CD8-positive, alpha-beta memory T cell (primary cell): ENCODE data around the gene SLC25A15. TPM values are rescaled to one million over a fixed set of nuclear protein-coding genes. Genes with fewer than 3 reads are reported as not detected.

Experiments
- CTCF ChIA-PET: fragments of 350-600 bp; sonication (Branson Sonifier 250); formaldehyde crosslinking; loops from one replicate; lab custom pipeline; 2021; ENCODE audit warnings: antibody characterized with exemption; lab: Charles Lee
- POLR2A ChIA-PET: fragments of 350-600 bp; sonication (Branson Sonifier 250); formaldehyde crosslinking; loops from one replicate; lab custom pipeline; 2021; ENCODE audit warnings: antibody characterized with exemption; lab: Charles Lee
- DNase-seq, 5 donors: peaks; one replicate each; pipeline versions ENCODE4 v3.0.0 to v3.0.0-alpha.2; 2020 to 2022; ENCODE audit warnings: mixed read lengths in 1 of 5
- H3K27ac ChIP-seq: one replicate; pipeline ENCODE4 v1.7.0; 2013; ENCODE audit warnings: low read depth, mild to moderate bottlenecking, low read length, moderate library complexity
- H3K27me3 ChIP-seq: 2 replicates; pipeline ENCODE4 v1.7.0; 2013; ENCODE audit warnings: low read length, mild to moderate bottlenecking; ENCODE audit not compliant: insufficient read depth, poor library complexity, severe bottlenecking
- H3K36me3 ChIP-seq: 2 replicates; pipeline ENCODE4 v1.7.0; 2013; ENCODE audit warnings: mild to moderate bottlenecking, low read length, moderate library complexity; ENCODE audit not compliant: insufficient read depth
- H3K4me1 ChIP-seq: 2 replicates; pipeline ENCODE4 v1.7.0; 2013; ENCODE audit warnings: mild to moderate bottlenecking, low read length, moderate library complexity; ENCODE audit not compliant: insufficient read depth
- H3K4me3 ChIP-seq: 2 replicates; pipeline ENCODE4 v1.7.0; 2013; ENCODE audit warnings: mild to moderate bottlenecking, low read length
- H3K9me3 ChIP-seq: 2 replicates; pipeline ENCODE4 v1.7.0; 2013; ENCODE audit warnings: mild to moderate bottlenecking, low read length
- H3K27ac Mint-ChIP-seq, 8 donors: one replicate each; pipeline ENCODE4 v1.8.0; 2020 to 2021; ENCODE audit warnings: mixed read lengths in 8 of 8, mild to moderate bottlenecking in 6 of 8, inconsistent platforms in 3 of 8, moderate library complexity in 3 of 8
- H3K27me3 Mint-ChIP-seq, 2 donors: one replicate each; pipeline ENCODE4 v1.8.0; 2020 to 2021; ENCODE audit warnings: mixed read lengths in 2 of 2, mild to moderate bottlenecking in 1 of 2, moderate library complexity in 1 of 2
- H3K36me3 Mint-ChIP-seq, 3 donors: one replicate each; pipeline ENCODE4 v1.8.0; 2020 to 2021; ENCODE audit warnings: mixed read lengths in 3 of 3, inconsistent platforms in 1 of 3, mild to moderate bottlenecking in 1 of 3
- H3K4me1 Mint-ChIP-seq, 3 donors: one replicate each; pipeline ENCODE4 v1.8.0; 2020 to 2021; ENCODE audit warnings: mixed read lengths in 3 of 3, inconsistent platforms in 1 of 3, mild to moderate bottlenecking in 1 of 3
- H3K4me3 Mint-ChIP-seq, 7 donors: one replicate each; pipeline ENCODE4 v1.8.0; 2020 to 2021; ENCODE audit warnings: mixed read lengths in 7 of 7, mild to moderate bottlenecking in 6 of 7, moderate library complexity in 4 of 7, inconsistent platforms in 2 of 7
- H3K9me3 Mint-ChIP-seq, 5 donors: one replicate each; pipeline ENCODE4 v1.8.0; 2020 to 2022; ENCODE audit warnings: mixed read lengths in 5 of 5, mild to moderate bottlenecking in 3 of 5, moderate library complexity in 2 of 5, inconsistent platforms in 1 of 5
- polyA plus RNA-seq: library from polyadenylated mRNA; unstranded; fragments of 300-500 nt; fragmentation: Illumina TruSeq; gene quantifications from one replicate; pipeline ENCODE4 v1.2.3, GENCODE V29; 2021
- total RNA-seq, 2 experiments: library from RNA; stranded (reverse); gene quantifications; one replicate each; pipeline ENCODE4 v1.2.3, GENCODE V29; 2021

Gene SLC25A15
- total and polyA plus RNA-seq, 3 experiments from 2014 or later: 7.3 to 24.3 (median 23.9) TPM

DNA sequence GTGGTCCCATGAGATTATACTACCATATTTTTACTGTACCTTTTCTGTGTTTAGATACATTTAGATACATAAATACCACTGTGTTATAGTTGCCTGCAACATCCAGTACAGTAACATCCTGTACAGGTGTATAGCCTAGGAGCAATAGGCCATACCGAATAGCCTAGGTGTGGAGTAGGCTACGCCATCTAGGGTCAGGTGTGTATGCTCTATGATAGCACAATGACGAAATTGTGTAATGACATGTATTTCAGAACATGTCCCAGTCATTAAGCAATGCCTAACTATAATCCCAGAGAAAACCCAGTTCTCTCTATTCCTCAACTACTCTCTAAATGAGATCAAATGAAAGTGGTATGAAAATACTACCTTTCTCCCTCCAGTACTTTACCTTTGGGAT is 3.9 kb downstream of the SLC25A15 start:
- peak overlapping the region in 1 of 7 donors; percentile 4 for H3K4me3 Mint-ChIP-seq
- H3K4me1 Mint-ChIP-seq: peaks cover 26 to 45% (median 41%) of the 10 kb centered on the region in 3 donors
- Histone ChIP-seq H3K27me3 (no peaks in the 10 kb centered on the region), H3K4me3 (no peak overlapping the region), H3K27ac (no peak overlapping the region), H3K4me1 (peaks cover 7% of the 10 kb centered on the region), H3K9me3 (no peaks in the 10 kb centered on the region), H3K36me3 (no peaks in the 10 kb centered on the region)
- H3K27ac Mint-ChIP-seq: peak overlapping the region in 1 of 8 donors; percentile 48
- ChIA-PET POLR2A (no interaction called here), CTCF (no interaction called here)
- H3K9me3 Mint-ChIP-seq: no peaks in the 10 kb centered on the region
- H3K27me3 Mint-ChIP-seq: no peaks in the 10 kb centered on the region
- no peak for DNase-seq
- peaks cover 0 to 45% (median 3%) of the 10 kb centered on the region in 3 donors for H3K36me3 Mint-ChIP-seq

DNA sequence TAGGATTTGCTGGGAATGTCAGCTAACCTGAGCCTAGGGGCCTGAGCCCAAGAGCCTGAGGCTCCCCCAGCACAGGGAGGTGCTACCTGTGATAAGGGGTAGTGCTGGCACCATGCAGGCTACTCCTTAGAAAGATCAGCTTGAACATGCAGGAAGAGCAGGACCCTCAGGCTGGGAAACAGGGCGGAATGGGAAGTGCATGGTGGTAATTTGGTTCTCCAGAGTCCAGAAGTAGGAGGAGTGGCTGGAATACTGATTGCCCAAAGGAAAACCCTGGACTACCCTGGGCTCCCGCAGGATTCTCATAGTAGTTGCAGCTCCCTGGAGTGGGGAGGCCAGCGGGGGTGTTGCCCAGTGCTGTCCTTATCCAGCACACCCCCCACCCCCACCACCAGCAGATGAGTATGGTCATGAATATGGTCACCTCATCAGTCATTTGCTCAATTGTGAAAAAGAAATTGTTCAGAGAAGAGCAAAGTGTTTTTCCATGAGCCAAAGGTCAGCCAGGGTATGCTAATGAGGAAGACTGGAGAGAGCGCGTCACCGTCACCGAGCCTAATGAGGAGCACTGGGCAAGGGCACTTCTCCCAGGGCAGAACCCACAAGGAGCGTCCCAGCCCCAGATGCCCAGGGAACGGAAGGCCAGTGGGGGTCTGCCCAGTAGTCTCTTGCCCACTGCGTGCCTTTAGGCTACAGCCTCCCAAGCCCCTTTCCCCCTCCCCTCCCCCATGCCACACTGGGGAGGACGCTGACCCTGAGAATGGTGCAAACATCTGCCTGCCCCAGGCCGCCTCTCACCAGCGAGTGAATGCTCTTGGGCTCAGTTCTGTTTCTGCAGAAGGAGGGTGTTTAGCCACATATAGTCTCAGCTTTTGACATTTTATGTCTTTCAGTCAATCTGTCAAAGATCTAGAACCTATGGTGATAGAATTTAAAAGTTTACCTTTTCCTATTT is 5.3 kb downstream of the SLC25A15 start:
- no peaks in the 10 kb centered on the region for H3K9me3 ChIP-seq
- peaks cover 0 to 58% (median 6%) of the 10 kb centered on the region in 3 donors for H3K36me3 Mint-ChIP-seq
- DNase-seq: no peak
- no peaks in the 10 kb centered on the region for H3K4me1 ChIP-seq
- peaks cover 32 to 48% (median 37%) of the 10 kb centered on the region in 3 donors for H3K4me1 Mint-ChIP-seq
- peak overlapping the region in 2 of 8 donors; percentile 51 to 88 for H3K27ac Mint-ChIP-seq
- H3K4me3 ChIP-seq: no peak overlapping the region
- H3K36me3 ChIP-seq: no peaks in the 10 kb centered on the region
- CTCF ChIA-PET: no interaction called here
- POLR2A ChIA-PET: interaction anchor here (0.6 to 0.7 kb wide), 2 partner anchors 130 to 234 kb away, joined by 3 to 4 read pairs; no protein-coding TSS in a partner anchor
- no peaks in the 10 kb centered on the region for H3K27me3 Mint-ChIP-seq
- no peak overlapping the region for H3K27ac ChIP-seq
- H3K4me3 Mint-ChIP-seq: peak overlapping the region in 1 of 7 donors; percentile 51
- no peaks in the 10 kb centered on the region for H3K27me3 ChIP-seq
- no peaks in the 10 kb centered on the region for H3K9me3 Mint-ChIP-seq

GRCh38 chr13:40796649-40797048 is 7.2 kb downstream of the SLC25A15 start:
- Mint-ChIP-seq H3K27ac (peak overlapping the region in 6 of 8 donors; percentile 1 to 71 (median 35)), H3K4me1 (peaks cover 22 to 31% (median 27%) of the 10 kb centered on the region in 3 donors), H3K36me3 (peaks cover 0 to 76% (median 16%) of the 10 kb centered on the region in 3 donors), H3K4me3 (no peak overlapping the region), H3K9me3 (no peaks in the 10 kb centered on the region), H3K27me3 (no peaks in the 10 kb centered on the region)
- no peak for DNase-seq
- H3K4me1 ChIP-seq: no peaks in the 10 kb centered on the region
- H3K4me3 ChIP-seq: no peak overlapping the region
- H3K27ac ChIP-seq: no peak overlapping the region
- no peaks in the 10 kb centered on the region for H3K27me3 ChIP-seq
- H3K36me3 ChIP-seq: peaks cover 2% of the 10 kb centered on the region
- CTCF ChIA-PET: no interaction called here
- POLR2A ChIA-PET: no interaction called here
- H3K9me3 ChIP-seq: no peaks in the 10 kb centered on the region

- H3K4me1 Mint-ChIP-seq: peaks cover 9 to 13% (median 12%) of the 10 kb centered on the region in 3 donors
- no peaks in the 10 kb centered on the region for H3K9me3 Mint-ChIP-seq
- H3K36me3 Mint-ChIP-seq: peaks cover 0 to 87% (median 16%) of the 10 kb centered on the region in 3 donors
- peak overlapping the region in 7 of 8 donors; percentile 43 to 93 (median 70) for H3K27ac Mint-ChIP-seq
- H3K36me3 ChIP-seq: peaks cover 9% of the 10 kb centered on the region
- no peak overlapping the region for H3K27ac ChIP-seq
- ChIA-PET POLR2A (no interaction called here), CTCF (interaction anchor here (0.9 to 1.1 kb wide), 3 partner anchors 14 to 33 kb away, joined by 3 read pairs; no protein-coding TSS in a partner anchor)
- no peaks in the 10 kb centered on the region for H3K4me1 ChIP-seq
- peak overlapping the region; percentile 32 for H3K4me3 ChIP-seq
- H3K27me3 Mint-ChIP-seq: no peaks in the 10 kb centered on the region
- no peaks in the 10 kb centered on the region for H3K9me3 ChIP-seq
- H3K4me3 Mint-ChIP-seq: peak overlapping the region in 6 of 7 donors; percentile 43 to 74 (median 60)
- no peaks in the 10 kb centered on the region for H3K27me3 ChIP-seq
- peak in 2 of 5 donors; percentile 15 to 31 for DNase-seq
These were observed 9.0 kb downstream of the SLC25A15 start for GRCh38 chr13:40798380-40798779.

GRCh38 chr13:40799508-40799907 is 10.1 kb downstream of the SLC25A15 start:
- Histone ChIP-seq H3K9me3 (no peaks in the 10 kb centered on the region), H3K27ac (no peak overlapping the region), H3K4me3 (no peak overlapping the region), H3K27me3 (no peaks in the 10 kb centered on the region), H3K4me1 (no peaks in the 10 kb centered on the region), H3K36me3 (peaks cover 9% of the 10 kb centered on the region)
- CTCF ChIA-PET: interaction anchor here (0.9 kb wide), 1 partner anchor 14 kb away, joined by 3 read pairs; no protein-coding TSS in a partner anchor
- Mint-ChIP-seq H3K9me3 (no peaks in the 10 kb centered on the region), H3K36me3 (peaks cover 0 to 86% (median 15%) of the 10 kb centered on the region in 3 donors), H3K4me1 (peaks cover 9 to 13% (median 12%) of the 10 kb centered on the region in 3 donors), H3K27me3 (no peaks in the 10 kb centered on the region), H3K27ac (peak overlapping the region in 2 of 8 donors; percentile 36 to 93), H3K4me3 (no peak overlapping the region)
- DNase-seq: no peak
- POLR2A ChIA-PET: no interaction called here

GRCh38 chr13:40800559-40800958 is 11.1 kb downstream of the SLC25A15 start:
- Histone ChIP-seq H3K9me3 (no peaks in the 10 kb centered on the region), H3K27ac (no peak overlapping the region), H3K4me3 (no peak overlapping the region), H3K36me3 (peaks cover 9% of the 10 kb centered on the region), H3K27me3 (no peaks in the 10 kb centered on the region), H3K4me1 (no peaks in the 10 kb centered on the region)
- no peaks in the 10 kb centered on the region for H3K27me3 Mint-ChIP-seq
- peak overlapping the region in 1 of 8 donors; percentile 83 for H3K27ac Mint-ChIP-seq
- H3K4me1 Mint-ChIP-seq: peaks cover 8 to 13% (median 9%) of the 10 kb centered on the region in 3 donors
- H3K9me3 Mint-ChIP-seq: no peaks in the 10 kb centered on the region
- ChIA-PET POLR2A (no interaction called here), CTCF (interaction anchor here (0.7 kb wide), 1 partner anchor 133 kb away, joined by 3 read pairs; no protein-coding TSS in a partner anchor)
- H3K4me3 Mint-ChIP-seq: no peak overlapping the region
- H3K36me3 Mint-ChIP-seq: peaks cover 0 to 85% (median 21%) of the 10 kb centered on the region in 3 donors
- DNase-seq: no peak

GRCh38 chr13:40801255-40802217 is 12.1 kb downstream of the SLC25A15 start:
- Mint-ChIP-seq H3K4me3 (no peak overlapping the region), H3K4me1 (peaks cover 4 to 11% (median 8%) of the 10 kb centered on the region in 3 donors), H3K27me3 (no peaks in the 10 kb centered on the region), H3K36me3 (peaks cover 0 to 86% (median 23%) of the 10 kb centered on the region in 3 donors), H3K9me3 (no peaks in the 10 kb centered on the region), H3K27ac (peak overlapping the region in 5 of 8 donors; percentile 6 to 60 (median 29))
- Histone ChIP-seq H3K36me3 (peaks cover 18% of the 10 kb centered on the region), H3K4me3 (no peak overlapping the region), H3K27me3 (no peaks in the 10 kb centered on the region), H3K4me1 (no peaks in the 10 kb centered on the region), H3K27ac (no peak overlapping the region), H3K9me3 (no peaks in the 10 kb centered on the region)
- ChIA-PET POLR2A (interaction anchor here (0.6 to 0.7 kb wide), 3 partner anchors 12 to 119 kb away, joined by 4 to 12 read pairs (median 6); no protein-coding TSS in a partner anchor), CTCF (interaction anchor here (0.7 kb wide), 1 partner anchor 132 kb away, joined by 3 read pairs; no protein-coding TSS in a partner anchor)
- no peak for DNase-seq
